HL-60 (cell line): Measurements from ENCODE around the gene MBNL1.

Source experiments
- CTCF ChIP-seq: IDR thresholded peaks from one replicate; pipeline ENCODE4 v1.5.1; 2011; ENCODE audit warnings: low read length, control low read depth, inconsistent platforms; ENCODE audit not compliant: insufficient read depth
- GABPA ChIP-seq: IDR thresholded peaks from 2 replicates; pipeline ENCODE4 v1.6.1; 2012; ENCODE audit warnings: low read depth
- POLR2AphosphoS5 ChIP-seq: IDR thresholded peaks from 2 replicates; pipeline ENCODE4 v1.6.1; 2012; ENCODE audit warnings: low read depth
- REST ChIP-seq: IDR thresholded peaks from 2 replicates; pipeline ENCODE4 v1.6.1; 2012; ENCODE audit warnings: low read depth; ENCODE audit not compliant: insufficient replicate concordance
- SPI1 ChIP-seq: IDR thresholded peaks from 2 replicates; pipeline ENCODE4 v1.6.1; 2012; ENCODE audit warnings: low read depth, mild to moderate bottlenecking, borderline replicate concordance

DNA sequence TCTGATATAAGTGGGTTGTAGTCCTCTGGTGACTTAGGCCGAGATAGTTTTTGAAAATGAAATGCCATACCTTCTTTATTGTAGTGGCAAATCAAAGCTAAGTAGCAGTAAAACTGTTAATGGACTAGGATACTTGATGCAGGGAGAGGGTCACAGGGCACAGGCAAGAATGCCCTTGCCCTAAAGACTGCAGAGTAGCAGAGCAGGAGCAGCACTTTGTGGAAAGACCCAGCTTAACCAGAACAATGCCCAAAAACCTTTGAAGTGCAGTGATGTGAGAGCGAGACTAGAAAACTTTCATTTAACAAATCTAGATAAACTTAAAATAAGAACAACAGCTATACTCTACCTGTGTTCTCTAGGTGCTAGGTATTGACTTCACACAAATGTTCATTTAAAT lies 121.9 kb downstream of the MBNL1 start:
- TF ChIP-seq CTCF (no peak), SPI1 (no peak), GABPA (no peak), REST (no peak), POLR2AphosphoS5 (no peak)
